Adrenal gland (tissue), 12 donors: ENCODE data around the gene TSPEAR. TPM values are rescaled to one million over a fixed set of nuclear protein-coding genes. Genes with fewer than 3 reads are reported as not detected.

Source experiments
- DNase-seq, 7 donors: peaks; one replicate each; pipeline ENCODE4 v3.0.0-alpha.2; 2019 to 2020
- H3K27ac ChIP-seq, 5 donors: fragments of 200-600 bp; sonication (generic) in 4 of 5; 1 replicate in 3 of 5; 2 replicates in 2 of 5; pipeline versions ENCODE4 v1.5.1 to v1.8.0; 2016 to 2020; ENCODE audit warnings: mild to moderate bottlenecking in 1 of 5
- H3K27me3 ChIP-seq: fragments of 200-600 bp; 2 replicates; pipeline ENCODE4 v1.8.0; 2021
- H3K36me3 ChIP-seq, 2 donors: fragments of 200-600 bp; replicated peaks in 1 of 2; 1 replicate in 1 of 2; 2 replicates in 1 of 2; pipeline versions ENCODE4 v1.5.1 to v1.8.0; 2018 to 2022
- H3K4me1 ChIP-seq, 2 donors: fragments of 200-600 bp; replicated peaks in 1 of 2; 1 replicate in 1 of 2; 2 replicates in 1 of 2; pipeline versions ENCODE4 v1.5.1 to v1.8.0; 2018 to 2021
- H3K4me3 ChIP-seq, 4 donors: fragments of 200-600 bp; sonication (generic) in 3 of 4; one replicate each; pipeline ENCODE4 v1.5.1; 2016 to 2018
- H3K9me3 ChIP-seq, 3 donors: fragments of 200-600 bp; sonication (generic) in 1 of 3; replicated peaks in 1 of 3; 1 replicate in 2 of 3; 2 replicates in 1 of 3; pipeline versions ENCODE4 v1.5.1 to v1.8.0; 2016 to 2021
- CTCF ChIP-seq, 6 experiments: fragments of 450-650 bp in 4 of 6; fragments of 200-600 bp in 2 of 6; sonication (generic) in 1 of 6; IDR thresholded peaks; 1 replicate in 5 of 6; 2 replicates in 1 of 6; pipeline versions ENCODE4 v1.5.1 to v1.8.0; 2016 to 2021; ENCODE audit warnings: antibody characterized with exemption in 6 of 6, mild to moderate bottlenecking in 2 of 6, moderate library complexity in 1 of 6
- POLR2A ChIP-seq, 2 donors: fragments of 450-650 bp; IDR thresholded peaks; one replicate each; pipeline ENCODE4 v1.6.1; 2017; ENCODE audit warnings: antibody characterized with exemption in 2 of 2, mild to moderate bottlenecking in 2 of 2, moderate library complexity in 1 of 2
- WGBS, 4 donors: extraction: QIAGEN DNeasy Blood & Tissue Kit in 2 of 4; methylation state at CpG; one replicate each; pipeline versions ENCODE4 v1.1.5 to v1.1.7; 2013 to 2017; 5-methylcytosine and 5-hydroxymethylcytosine counted together
- intact Hi-C, 2 donors: fragments of 100-400 bp; cut with DNase I; formaldehyde crosslinking; loops; one replicate each; pipeline versions ENCODE4 v1.14.1 to v1.15.0; 2022 to 2023
- polyA plus RNA-seq, 3 donors: library from polyadenylated mRNA; stranded (reverse); fragments of 200-250 nt in 2 of 3; fragments of 350-450 nt in 1 of 3; fragmentation: Illumina TruSeq in 1 of 3; extraction: RNeasy Lipid Tissue Mini Kit (QIAGEN cat#74804) in 1 of 3; gene quantifications; one replicate each; pipeline ENCODE4 v1.2.3, GENCODE V29; 2013 to 2014
- total RNA-seq, 9 donors: library from RNA; depleted of rRNA in 4 of 9; stranded (reverse); fragments of >200 nt in 4 of 9; fragments of 120-200 nt in 1 of 9; fragmentation: NEBNext Ultra II Directional in 1 of 9; extraction: Animal tissue kit (Norgen Biotek cat#: 25700) in 1 of 9; gene quantifications; one replicate each; pipeline versions ENCODE4 v1.1.0 to v1.2.4, GENCODE V29; 2013 to 2023
- donor health status: healthy with polysubstance abuse.
- donor health status: Bipolar disorder and iron deficiency.
- donor health status: DM: yes; HTN: yes; CAD: no.
- donor health status: DM: no; HTN: no; CAD: no.
- donor health status: DM: no; HTN: no; CAD: no.
- donor health status: DM: yes; HTN: yes; CAD: no.

TSPEAR gene
- total and polyA plus RNA-seq, 12 donors: not detected

- Histone ChIP-seq H3K4me1 (no peaks in the 10 kb centered on the region), H3K9me3 (no peaks in the 10 kb centered on the region), H3K27me3 (no peaks in the 10 kb centered on the region), H3K27ac (no peak overlapping the region), H3K36me3 (no peaks in the 10 kb centered on the region), H3K4me3 (no peak overlapping the region)
- WGBS, 4 donors: 63 to 77% (median 72%) methylated on average over 5 of the region's 5 CpGs
- intact Hi-C loops: loop anchor here in 1 of 2 donors (10.0 kb wide), 1 partner anchor 200 kb away; the partner anchor contains the start of genes KRTAP10-2 and KRTAP10-3
- TF ChIP-seq POLR2A (IDR thresholded peaks at IDR 0.05): no peak
- no peak for TF ChIP-seq CTCF (IDR thresholded peaks at IDR 0.05)
- peak in 1 of 7 donors; percentile 32 for DNase-seq
Observed at GRCh38 chr21:44755227-44755626, 43.9 kb upstream of the TSPEAR start.

GRCh38 chr21:44753357-44753756 is 42.0 kb upstream of the TSPEAR start:
- Histone ChIP-seq H3K27me3 (peaks cover 7% of the 10 kb centered on the region), H3K27ac (no peak overlapping the region), H3K36me3 (no peaks in the 10 kb centered on the region), H3K4me3 (no peak overlapping the region), H3K4me1 (no peaks in the 10 kb centered on the region), H3K9me3 (no peaks in the 10 kb centered on the region)
- TF ChIP-seq CTCF (IDR thresholded peaks at IDR 0.05): no peak
- no peak for TF ChIP-seq POLR2A (IDR thresholded peaks at IDR 0.05)
- 83 to 90% (median 85%) methylated on average over 2 to 19 of the region's 19 CpGs for WGBS, 4 donors
- intact Hi-C loops: loop anchor here in 1 of 2 donors (10.0 kb wide), 1 partner anchor 199 kb away; the partner anchor contains the start of genes KRTAP10-2 and KRTAP10-3
- DNase-seq: no peak

GRCh38 chr21:44752671-44753235 is 41.4 kb upstream of the TSPEAR start:
- no peak for TF ChIP-seq POLR2A (IDR thresholded peaks at IDR 0.05)
- H3K36me3 ChIP-seq: no peaks in the 10 kb centered on the region
- no peak for DNase-seq
- H3K4me1 ChIP-seq: no peaks in the 10 kb centered on the region
- peaks cover 7% of the 10 kb centered on the region for H3K27me3 ChIP-seq
- intact Hi-C loops: loop anchor here in 1 of 2 donors (10.0 kb wide), 1 partner anchor 198 kb away; the partner anchor contains the start of genes KRTAP10-2 and KRTAP10-3
- H3K9me3 ChIP-seq: no peaks in the 10 kb centered on the region
- no peak overlapping the region for H3K4me3 ChIP-seq
- 65 to 76% (median 73%) methylated on average over 10 to 11 of the region's 11 CpGs for WGBS, 4 donors
- no peak overlapping the region for H3K27ac ChIP-seq

GRCh38 chr21:44751799-44752636 is 40.6 kb upstream of the TSPEAR start:
- Histone ChIP-seq H3K4me3 (no peak overlapping the region), H3K4me1 (no peaks in the 10 kb centered on the region), H3K36me3 (no peaks in the 10 kb centered on the region), H3K27ac (no peak overlapping the region), H3K27me3 (peaks cover 7% of the 10 kb centered on the region), H3K9me3 (no peaks in the 10 kb centered on the region)
- WGBS, 4 donors: 75 to 84% (median 82%) methylated on average over 32 to 34 of the region's 34 CpGs
- no peak for TF ChIP-seq POLR2A (IDR thresholded peaks at IDR 0.05)
- TF ChIP-seq CTCF (IDR thresholded peaks at IDR 0.05): no peak
- intact Hi-C loops: loop anchor here in 1 of 2 donors (10.0 kb wide), 1 partner anchor 197 kb away; the partner anchor contains the start of genes KRTAP10-2 and KRTAP10-3
- DNase-seq: no peak
